KMS-11 (cell line): ENCODE measurements around the gene MRPL58.

Experiments used
- H2AFZ ChIP-seq: fragments of 200-600 bp; sonication (generic); 2 replicates; pipeline ENCODE4 v1.6.1; 2016; ENCODE audit warnings: antibody characterized with exemption, mixed run types, low read depth
- H3K27ac ChIP-seq: fragments of 200-600 bp; sonication (generic); 2 replicates; pipeline ENCODE4 v1.6.1; 2016; ENCODE audit warnings: mild to moderate bottlenecking, mixed run types
- H3K27me3 ChIP-seq: fragments of 200-600 bp; sonication (generic); 2 replicates; pipeline ENCODE4 v1.6.1; 2017; ENCODE audit warnings: mild to moderate bottlenecking, low read depth, mixed run types, moderate library complexity; ENCODE audit not compliant: insufficient read depth
- H3K36me3 ChIP-seq: fragments of 200-600 bp; sonication (generic); 2 replicates; pipeline ENCODE4 v1.6.1; 2017; ENCODE audit warnings: mild to moderate bottlenecking, mixed run types; ENCODE audit not compliant: insufficient read depth
- H3K4me1 ChIP-seq: fragments of 200-600 bp; sonication (generic); 2 replicates; pipeline ENCODE4 v1.6.1; 2016; ENCODE audit warnings: mild to moderate bottlenecking, low read depth, mixed run types; ENCODE audit not compliant: poor library complexity, severe bottlenecking
- H3K4me2 ChIP-seq: fragments of 200-600 bp; sonication (generic); 2 replicates; pipeline ENCODE4 v1.7.0; 2016; ENCODE audit warnings: mild to moderate bottlenecking, mixed run types
- H3K4me3 ChIP-seq: fragments of 200-600 bp; sonication (generic); IDR thresholded peaks from 2 replicates; pipeline ENCODE4 v1.6.1; 2017; ENCODE audit warnings: low read depth, low read length, mixed read lengths; ENCODE audit not compliant: insufficient read depth
- H3K79me2 ChIP-seq: fragments of 200-600 bp; sonication (generic); 2 replicates; pipeline ENCODE4 v1.6.1; 2016; ENCODE audit warnings: low read depth, mixed run types; ENCODE audit not compliant: insufficient read depth
- H3K9ac ChIP-seq: fragments of 200-600 bp; sonication (generic); 2 replicates; pipeline ENCODE4 v1.6.1; 2016; ENCODE audit warnings: mild to moderate bottlenecking, mixed run types
- H4K20me1 ChIP-seq: fragments of 200-600 bp; sonication (generic); 2 replicates; pipeline ENCODE4 v1.6.1; 2016; ENCODE audit warnings: mild to moderate bottlenecking, mixed run types; ENCODE audit not compliant: insufficient read depth
- TF ChIP-seq, protein P1 (sequence below): fragments of 200-600 bp; sonication (generic); conservative IDR thresholded peaks from 2 replicates; pipeline ENCODE4 v1.6.1; 2017; ENCODE audit warnings: low read depth, mild to moderate bottlenecking, antibody characterized with exemption, low read length, moderate library complexity, mixed read lengths

MRPL58 gene

DNA sequence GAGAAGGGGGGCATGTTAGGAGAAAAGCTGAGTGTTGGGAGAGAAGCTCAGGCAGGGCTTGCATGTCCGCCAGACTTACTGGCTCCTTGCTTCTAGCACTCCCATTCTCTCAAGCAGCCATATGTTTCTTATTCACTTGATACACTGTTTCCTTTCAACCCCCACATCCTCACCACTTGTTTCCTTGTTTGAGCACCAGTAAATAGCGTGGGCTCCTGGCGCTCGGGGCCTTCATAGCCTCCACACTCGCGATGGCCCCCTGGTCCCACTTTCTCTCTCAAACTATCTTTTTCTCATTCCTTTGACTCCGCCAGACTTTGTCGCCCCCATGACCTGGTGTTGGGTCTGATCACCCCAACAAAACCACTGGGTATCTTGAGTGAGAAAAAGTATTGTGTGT is 17.7 kb downstream of the MRPL58 start:
- no peaks in the 10 kb centered on the region for H4K20me1 ChIP-seq
- H3K4me2 ChIP-seq: no peak overlapping the region
- no peak overlapping the region for H3K27ac ChIP-seq
- H2AFZ ChIP-seq: no peak overlapping the region
- H3K4me3 ChIP-seq: no peak overlapping the region
- H3K79me2 ChIP-seq: no peaks in the 10 kb centered on the region
- H3K36me3 ChIP-seq: no peaks in the 10 kb centered on the region
- TF ChIP-seq, protein P1, sequence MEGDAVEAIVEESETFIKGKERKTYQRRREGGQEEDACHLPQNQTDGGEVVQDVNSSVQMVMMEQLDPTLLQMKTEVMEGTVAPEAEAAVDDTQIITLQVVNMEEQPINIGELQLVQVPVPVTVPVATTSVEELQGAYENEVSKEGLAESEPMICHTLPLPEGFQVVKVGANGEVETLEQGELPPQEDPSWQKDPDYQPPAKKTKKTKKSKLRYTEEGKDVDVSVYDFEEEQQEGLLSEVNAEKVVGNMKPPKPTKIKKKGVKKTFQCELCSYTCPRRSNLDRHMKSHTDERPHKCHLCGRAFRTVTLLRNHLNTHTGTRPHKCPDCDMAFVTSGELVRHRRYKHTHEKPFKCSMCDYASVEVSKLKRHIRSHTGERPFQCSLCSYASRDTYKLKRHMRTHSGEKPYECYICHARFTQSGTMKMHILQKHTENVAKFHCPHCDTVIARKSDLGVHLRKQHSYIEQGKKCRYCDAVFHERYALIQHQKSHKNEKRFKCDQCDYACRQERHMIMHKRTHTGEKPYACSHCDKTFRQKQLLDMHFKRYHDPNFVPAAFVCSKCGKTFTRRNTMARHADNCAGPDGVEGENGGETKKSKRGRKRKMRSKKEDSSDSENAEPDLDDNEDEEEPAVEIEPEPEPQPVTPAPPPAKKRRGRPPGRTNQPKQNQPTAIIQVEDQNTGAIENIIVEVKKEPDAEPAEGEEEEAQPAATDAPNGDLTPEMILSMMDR: no peak
- H3K27me3 ChIP-seq: no peaks in the 10 kb centered on the region; the same call in 1 of the 2 replicates
- peaks cover 12% of the 10 kb centered on the region for H3K4me1 ChIP-seq
- H3K9ac ChIP-seq: no peak overlapping the region

DNA sequence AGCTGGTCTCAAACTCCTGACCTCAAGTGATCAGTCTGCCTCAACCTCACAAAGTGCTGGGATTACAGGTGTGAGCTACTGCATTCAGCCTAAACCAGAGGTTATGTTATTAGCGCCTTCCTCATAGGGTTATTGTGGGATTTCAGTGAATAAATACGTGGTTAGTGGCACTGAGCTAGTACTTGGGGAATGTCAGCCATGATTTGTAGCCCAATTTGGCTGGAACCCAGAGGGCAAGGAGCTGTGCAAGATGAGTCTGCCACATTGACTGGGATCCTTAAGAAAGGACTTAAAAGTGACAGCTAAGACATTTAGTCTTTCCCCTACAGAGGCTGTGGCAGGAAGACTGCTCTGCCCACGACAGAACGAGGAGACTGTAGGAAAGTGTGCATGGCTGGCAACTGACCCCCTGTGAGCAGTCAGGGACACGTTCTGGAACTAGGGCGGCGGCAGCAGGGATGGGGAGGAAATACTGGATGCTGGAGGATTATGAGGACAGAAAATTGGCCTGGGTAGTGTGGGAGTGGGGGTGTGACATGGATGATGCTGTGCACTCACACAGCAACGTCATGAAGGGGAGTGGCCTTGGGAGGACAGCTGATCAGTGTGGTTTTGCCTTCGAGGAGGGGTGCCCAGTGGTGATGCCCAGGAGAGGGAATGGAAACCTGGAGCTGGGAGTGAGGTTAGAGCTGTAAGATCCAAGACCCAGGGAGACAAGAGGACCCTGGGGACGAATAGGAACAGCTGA is 19.7 kb downstream of the MRPL58 start:
- peak overlapping the region; percentile 28; the same call in 1 of the 2 replicates for H2AFZ ChIP-seq
- no peaks in the 10 kb centered on the region for H3K36me3 ChIP-seq
- H3K9ac ChIP-seq: no peak overlapping the region
- no peaks in the 10 kb centered on the region for H3K79me2 ChIP-seq
- H3K4me1 ChIP-seq: peaks cover 15% of the 10 kb centered on the region
- H3K4me3 ChIP-seq: no peak overlapping the region
- TF ChIP-seq, protein P1: no peak
- no peak overlapping the region for H3K27ac ChIP-seq
- no peaks in the 10 kb centered on the region; the same call in 1 of the 2 replicates for H3K27me3 ChIP-seq
- peak overlapping the region; percentile 95; the same call in 1 of the 2 replicates for H3K4me2 ChIP-seq
- no peaks in the 10 kb centered on the region for H4K20me1 ChIP-seq

DNA sequence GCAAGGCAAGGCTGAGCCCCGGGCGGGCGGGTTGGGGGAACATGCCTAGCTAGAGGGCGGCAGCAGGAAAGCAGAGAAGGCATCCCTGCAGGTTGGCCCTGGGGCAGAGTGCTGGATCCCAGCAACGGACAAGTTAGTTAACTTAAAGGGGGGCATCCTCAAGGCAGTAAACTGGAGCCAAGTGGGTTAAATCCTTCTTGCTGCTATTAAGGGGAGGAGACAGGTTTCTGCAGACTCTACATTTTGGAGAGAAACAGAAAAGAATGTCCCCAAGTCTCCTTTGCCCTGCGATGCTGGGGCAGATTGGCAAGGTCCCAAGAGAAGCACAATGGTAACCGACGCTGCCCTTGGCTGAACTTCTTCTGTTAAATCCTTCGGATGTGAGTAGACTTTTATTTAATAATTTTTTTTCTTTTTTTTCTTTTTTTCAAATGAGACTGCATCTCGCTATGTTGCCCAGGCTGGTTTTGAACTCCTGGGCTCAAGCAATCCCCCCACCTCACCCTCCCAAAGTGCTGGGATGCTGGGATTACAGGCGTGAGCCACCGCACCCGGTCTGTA is 20.3 kb downstream of the MRPL58 start:
- Histone ChIP-seq H2AFZ (peak overlapping the region; percentile 28; the same call in 1 of the 2 replicates), H3K9ac (0 out of 2 replicates have a peak overlapping the region, but pooled peaks have one; percentile 95), H3K27ac (no peak overlapping the region), H3K79me2 (no peaks in the 10 kb centered on the region), H4K20me1 (no peaks in the 10 kb centered on the region), H3K4me2 (peak overlapping the region; percentile 95), H3K4me3 (no peak overlapping the region), H3K4me1 (peaks cover 15% of the 10 kb centered on the region), H3K36me3 (no peaks in the 10 kb centered on the region), H3K27me3 (no peaks in the 10 kb centered on the region; the same call in 1 of the 2 replicates)
- TF ChIP-seq, protein P1: no peak

DNA sequence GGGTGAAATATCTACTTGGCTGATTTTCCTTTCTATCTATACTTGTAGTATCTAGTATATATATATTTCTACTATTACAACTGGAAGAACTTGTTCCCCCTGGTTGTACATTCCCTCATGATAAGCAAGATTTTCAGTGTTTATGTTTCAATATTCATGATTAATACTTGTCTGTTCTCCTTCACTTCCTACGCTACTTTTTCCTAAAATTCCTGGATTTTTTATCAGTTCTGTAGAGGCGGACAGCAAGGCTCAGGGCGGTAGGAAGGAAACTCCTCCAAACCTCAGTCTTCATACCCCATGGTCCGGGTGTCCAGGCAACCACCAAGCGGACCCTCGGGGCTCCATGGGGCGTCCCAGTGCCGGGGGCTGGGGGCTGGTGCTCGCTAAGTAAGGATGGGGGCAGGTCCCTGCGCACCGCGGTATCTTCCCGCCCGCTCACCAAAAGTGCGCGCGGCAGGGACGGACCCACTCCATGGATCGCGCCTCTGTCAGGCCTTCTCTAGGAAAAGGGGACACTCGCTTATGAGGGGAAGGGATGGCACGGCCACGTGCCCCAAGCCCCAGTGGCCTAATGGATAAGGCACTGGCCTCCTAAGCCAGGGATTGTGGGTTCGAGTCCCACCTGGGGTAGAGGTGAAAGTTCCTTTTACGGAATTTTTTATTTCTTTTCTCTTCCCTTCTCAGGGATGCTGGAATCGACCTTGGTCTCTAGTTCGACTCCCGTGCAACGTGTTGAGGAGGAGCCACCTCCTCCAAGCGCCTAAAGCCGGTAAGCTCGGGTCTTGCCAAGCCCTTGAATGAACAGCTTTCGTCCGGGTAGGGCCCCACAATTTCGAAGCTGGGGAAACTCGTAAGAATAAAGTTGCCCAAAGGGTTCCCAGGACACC is 21.1 kb downstream of the MRPL58 start:
- Histone ChIP-seq H3K9ac (peak overlapping the region; percentile 95; the same call in 1 of the 2 replicates), H3K27ac (peak overlapping the region; percentile 90), H3K4me3 (no peak overlapping the region), H3K4me1 (peaks cover 16% of the 10 kb centered on the region), H3K36me3 (no peaks in the 10 kb centered on the region), H3K27me3 (no peaks in the 10 kb centered on the region; the same call in 1 of the 2 replicates), H3K4me2 (peak overlapping the region; percentile 95), H2AFZ (peak overlapping the region; percentile 65), H3K79me2 (no peaks in the 10 kb centered on the region), H4K20me1 (no peaks in the 10 kb centered on the region)
- TF ChIP-seq, protein P1: no peak
